G401.6 (cell line): ENCODE results near the gene DHRS1.

ENCODE experiments used
- FAIRE-seq: peaks from 2 replicates; lab custom pipeline; 2012; peaks lifted over from hg19 to GRCh38; lab: Jason Lieb, UNC

Gene DHRS1

GRCh38 chr14:24262821-24263733, 36.5 kb downstream of the DHRS1 start, which contains the start of gene TGM1:
TGM1 (minus strand) TSS chr14:24263177; CDS start chr14:24262352, 825 bp downstream.
- FAIRE-seq = no peak

DNA sequence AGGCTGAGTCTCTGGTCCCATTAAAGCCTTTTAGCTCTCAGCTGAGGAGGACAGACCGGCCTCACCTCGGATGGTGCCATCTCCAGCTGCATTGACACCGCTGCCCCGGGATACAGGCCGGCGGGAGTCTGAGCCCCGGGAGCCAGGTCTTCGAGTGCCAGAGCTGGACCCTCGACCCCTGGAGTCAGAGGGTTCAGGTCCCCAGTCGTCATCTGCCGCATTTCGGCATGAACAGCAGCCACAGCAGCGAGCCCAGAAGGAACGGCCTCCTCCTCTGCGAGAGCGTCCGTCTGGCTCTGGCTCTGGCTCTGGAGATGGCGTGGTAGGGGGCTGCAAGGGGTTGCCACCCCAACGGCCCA, 37.6 kb downstream of the DHRS1 start:
- no peak for FAIRE-seq

DNA sequence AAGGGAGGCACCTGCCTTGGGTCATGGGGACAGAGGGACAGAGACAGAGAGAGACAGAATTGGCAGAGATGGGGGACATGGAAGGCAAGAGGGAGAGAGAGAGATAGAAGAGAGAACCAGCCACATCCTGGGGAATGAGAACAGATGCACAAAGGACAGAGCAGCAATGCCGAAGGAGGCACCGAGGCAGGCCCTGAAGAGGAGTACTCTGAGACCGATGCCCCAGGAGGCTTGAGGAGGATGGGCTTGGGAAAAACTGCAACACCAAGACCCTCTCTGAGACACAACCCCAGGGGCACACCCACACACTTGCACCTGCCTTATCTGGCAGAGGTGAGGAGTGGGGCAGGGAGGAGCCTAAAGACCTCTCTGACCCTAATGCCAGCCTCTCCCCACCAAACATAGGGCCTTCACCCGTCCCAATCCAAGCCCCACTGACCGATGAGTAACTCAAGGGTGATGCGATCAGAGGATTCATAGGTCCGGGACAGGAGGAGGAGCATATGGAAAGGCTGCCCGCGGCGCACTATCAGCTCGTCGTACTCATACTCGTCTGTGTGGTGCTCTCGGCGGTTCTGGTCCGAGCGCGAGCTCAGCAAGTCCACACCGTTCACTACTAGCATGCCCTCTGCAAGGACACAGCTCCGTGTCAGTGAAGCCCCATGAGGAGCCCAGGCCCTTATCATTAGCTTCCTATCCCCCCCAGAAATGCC, 38.2 kb downstream of the DHRS1 start:
- FAIRE-seq = no peak

DNA sequence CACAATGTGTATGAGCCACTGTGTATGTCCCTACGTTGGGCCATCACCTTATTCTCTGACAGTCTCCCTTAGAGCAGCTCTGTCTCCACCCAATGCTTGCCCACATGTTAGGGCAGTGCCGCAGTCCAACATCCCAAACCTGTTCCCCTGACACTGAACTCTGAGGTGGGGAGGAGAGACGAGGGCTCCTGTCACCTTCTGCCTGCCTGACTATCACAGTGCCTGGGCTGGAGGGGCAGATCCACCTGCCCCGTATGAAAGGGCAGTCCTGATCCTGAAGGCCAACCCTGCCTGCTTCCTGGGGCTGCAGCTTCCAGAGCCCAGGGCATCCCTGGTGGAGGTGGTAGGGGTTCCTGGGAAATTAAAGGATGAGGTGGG, 38.8 kb downstream of the DHRS1 start:
- FAIRE-seq = no peak

DNA sequence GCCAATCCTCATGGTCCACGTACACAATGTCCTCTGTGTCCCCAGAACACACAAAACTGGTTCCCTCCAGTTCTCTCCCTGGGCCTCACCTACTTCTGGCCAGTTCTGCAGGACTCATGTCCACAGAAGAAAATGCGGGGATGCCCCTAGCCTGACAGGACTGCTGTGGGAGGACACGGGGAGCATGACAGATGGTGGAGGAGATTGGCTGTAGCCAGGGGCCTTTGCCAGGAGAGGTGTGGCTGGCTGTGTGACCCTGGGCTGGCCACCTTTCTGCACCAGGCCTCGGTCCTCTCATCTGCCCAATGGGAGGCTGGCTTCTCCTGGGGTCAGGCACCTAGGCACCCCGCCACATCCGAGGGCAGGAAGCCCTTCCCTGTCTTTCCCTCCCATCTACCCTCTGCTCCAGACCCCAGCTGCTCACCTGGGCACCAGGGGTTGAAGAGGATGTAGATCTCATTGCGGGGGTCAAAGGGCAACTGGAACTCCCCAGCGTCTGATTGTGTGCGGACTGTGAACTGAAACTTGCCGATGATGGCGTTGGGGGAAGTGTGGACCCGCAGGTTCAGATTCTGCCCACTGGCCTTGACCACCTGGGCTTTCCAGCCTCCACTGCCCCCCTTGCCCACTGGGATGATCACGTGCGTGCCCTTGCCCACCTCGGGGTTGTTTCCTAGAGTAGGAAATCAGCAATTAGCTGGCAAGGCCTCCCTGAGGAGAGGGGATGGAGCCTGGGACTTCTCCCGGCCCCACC, 39.4 kb downstream of the DHRS1 start:
- FAIRE-seq = no peak

- FAIRE-seq = no peak
These were observed 40.1 kb downstream of the DHRS1 start for GRCh38 chr14:24259282-24260025.

- no peak for FAIRE-seq
These were observed 40.9 kb downstream of the DHRS1 start for GRCh38 chr14:24258548-24259265.

DNA sequence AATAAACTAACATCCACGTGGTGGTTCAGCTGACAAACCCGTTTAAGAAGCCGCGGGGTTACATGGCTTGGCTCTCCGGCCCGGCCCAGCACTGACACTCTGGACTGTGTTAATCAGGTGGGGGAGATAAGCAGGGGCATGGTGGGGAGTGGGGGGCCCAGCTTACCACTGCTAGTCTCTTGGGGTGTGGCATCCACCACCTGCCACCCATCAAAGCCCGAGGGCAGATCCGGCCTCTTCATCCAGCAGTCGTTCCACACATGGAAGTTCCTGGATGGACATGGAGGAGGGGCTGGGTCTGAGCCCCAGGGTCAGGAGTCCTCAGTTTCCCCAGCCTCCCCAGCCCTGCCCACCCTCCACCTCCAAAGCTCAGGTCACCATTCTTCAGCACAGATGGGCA, 41.5 kb downstream of the DHRS1 start:
- FAIRE-seq = no peak

DNA sequence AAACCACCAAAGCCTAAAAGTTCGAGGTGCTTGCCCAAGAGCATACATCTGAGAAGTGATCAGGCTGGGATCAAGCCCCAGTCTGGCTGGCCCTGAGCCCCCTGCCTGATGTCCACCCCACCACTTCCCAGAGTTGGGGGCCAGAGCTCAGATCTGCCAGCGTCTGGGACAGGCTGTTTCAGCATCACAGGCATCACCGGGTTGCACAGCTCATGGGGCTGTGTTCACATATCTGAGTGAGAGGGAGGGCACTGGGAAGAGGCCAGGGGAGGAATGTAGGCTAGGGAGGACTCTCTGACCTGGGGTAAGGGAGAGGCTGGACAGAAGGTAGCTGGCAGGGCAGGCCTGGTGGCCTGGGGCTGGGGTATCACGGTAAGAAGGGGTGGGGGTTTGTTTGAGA, 42.6 kb downstream of the DHRS1 start:
- FAIRE-seq = no peak

- no peak for FAIRE-seq
These were observed 43.5 kb downstream of the DHRS1 start for GRCh38 chr14:24255931-24256711.

- FAIRE-seq = no peak
These were observed 44.1 kb downstream of the DHRS1 start for GRCh38 chr14:24255438-24255837.

DNA sequence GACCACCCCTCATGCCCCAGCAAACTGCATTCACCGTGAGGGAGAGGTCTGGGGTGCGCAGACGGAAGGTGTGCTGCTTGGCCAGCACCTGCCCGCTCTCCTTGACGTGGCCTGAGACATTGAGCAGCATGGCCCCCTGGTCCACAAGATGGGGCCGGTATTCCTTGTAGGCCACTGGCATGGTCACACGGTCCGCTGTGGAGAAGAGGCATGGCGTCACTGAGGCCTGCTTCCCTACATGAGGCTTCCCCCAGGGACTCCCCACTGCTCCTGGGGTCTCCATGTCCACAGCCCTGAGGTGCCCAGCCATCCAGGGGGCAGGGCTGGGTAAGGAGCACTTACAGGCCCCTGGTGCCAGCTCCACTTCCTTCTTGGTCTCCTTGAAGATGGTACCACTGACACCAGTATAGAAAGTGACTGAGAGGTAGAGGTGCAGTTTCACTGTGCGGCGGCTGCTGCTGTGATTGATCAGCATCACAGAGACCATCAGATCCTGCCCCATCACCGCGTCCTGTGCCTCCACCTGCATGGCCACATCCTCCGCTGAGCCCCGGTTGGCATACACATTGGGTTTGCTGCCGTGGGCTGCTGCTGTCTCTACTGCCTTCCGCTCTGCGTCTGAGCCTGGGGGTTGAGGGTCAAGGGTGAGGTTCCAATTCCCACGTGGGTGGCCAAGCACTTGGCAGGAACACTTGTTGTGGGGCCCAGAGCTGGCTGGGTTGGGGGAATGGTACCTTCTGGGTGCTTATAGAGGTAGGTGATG, 44.8 kb downstream of the DHRS1 start:
- no peak for FAIRE-seq

- FAIRE-seq = no peak
These were observed 45.6 kb downstream of the DHRS1 start for GRCh38 chr14:24253936-24254335.

DNA sequence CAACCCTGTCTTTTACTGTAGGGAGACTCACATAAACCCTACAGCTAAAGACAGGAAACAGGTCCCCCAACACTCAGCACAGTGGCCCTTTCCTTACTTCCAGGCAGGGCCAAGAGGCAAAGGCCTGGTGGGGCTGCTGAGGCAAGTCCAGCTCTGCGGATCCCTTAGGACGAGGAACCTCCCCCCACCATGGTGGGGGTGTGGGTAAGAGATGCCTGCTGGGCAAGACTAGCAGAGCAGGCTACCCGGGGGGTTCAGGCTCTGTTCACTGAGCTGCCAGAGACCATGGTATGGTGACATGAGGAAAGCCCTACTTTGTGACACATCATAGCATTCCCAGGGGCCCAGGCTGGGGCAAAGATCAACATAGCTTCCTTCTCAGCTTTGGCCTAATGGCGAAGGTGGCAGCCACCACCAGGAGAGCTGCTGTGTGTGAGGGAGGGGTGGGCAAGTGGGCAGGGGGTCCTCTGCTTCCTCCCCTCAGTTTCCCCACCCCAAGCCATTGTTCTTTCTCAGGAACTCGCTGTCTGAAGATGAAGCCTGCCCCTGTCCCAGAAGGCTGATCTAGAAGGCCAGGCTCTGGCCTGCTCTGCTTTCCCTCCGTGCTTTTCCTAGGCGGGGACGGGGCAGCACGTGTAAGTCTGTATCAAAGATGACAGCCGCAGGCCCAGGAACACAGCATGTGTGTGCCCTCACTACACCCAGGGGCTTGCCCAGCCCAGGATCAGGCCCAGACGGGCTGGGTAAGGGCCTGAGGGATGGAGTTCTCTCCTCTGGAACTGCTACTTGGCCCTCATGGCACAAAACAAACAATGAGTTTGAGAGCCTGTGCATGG, 47.1 kb downstream of the DHRS1 start:
- FAIRE-seq = no peak

GRCh38 chr14:24251880-24252288, 47.7 kb downstream of the DHRS1 start:
- FAIRE-seq = no peak

DNA sequence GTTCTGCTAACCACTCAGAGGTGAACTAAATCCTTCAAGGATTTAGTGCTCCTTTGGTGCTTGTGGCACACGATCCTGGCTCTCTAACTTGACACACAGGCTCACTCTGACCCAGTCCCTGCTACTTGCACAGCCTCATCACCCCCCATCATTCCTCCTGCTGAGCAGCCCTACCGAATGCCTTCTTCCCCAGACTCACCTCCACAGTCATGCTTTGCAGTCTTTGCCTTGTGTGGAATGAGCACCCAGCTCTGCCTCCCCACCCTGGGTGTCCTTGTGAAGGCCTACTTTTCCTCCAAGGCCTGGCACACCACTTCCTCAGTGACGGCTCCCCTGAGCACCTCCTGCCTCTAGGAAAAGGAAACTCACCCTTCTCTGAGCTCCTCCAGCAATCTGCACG, 49.2 kb downstream of the DHRS1 start:
- FAIRE-seq = no peak

DNA sequence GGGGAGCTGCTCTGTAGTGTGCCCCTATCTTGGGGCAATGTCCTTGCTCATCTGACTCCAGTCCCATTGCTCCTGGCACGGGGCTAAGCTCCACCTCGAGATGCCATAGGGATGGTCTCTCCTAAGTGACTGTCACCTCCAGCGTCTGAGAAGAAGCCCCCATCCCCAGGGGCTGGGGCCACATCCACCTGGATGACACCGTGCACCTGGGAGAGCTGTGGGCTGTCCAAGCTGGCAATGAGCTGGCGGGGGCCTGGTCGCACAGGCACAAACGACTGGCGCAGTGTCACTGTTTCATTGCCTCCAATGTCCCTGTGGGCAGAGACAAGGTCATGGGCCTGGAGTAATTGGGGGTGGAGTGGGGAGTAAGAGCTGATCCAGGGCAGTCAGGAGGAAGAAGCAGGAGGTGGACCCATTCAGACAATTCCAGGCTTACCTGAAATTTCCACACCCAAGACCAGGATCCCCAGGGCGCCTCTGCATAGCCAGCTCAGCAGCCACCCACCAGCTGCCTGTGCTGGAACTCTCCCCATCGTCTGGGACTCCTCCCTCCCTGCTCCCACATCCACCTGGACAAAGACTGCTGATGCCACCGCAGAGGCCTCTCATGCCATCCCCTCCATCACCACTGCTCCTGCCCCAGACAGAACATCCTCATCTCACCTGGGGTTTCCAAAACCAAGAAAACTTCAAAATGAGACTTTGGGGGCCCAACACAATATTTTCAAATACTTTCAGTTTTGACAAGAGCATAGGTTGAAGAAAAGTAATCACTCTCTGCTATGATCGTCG, 50.2 kb downstream of the DHRS1 start:
- FAIRE-seq = no peak

GRCh38 chr14:24247422-24247821, 52.2 kb downstream of the DHRS1 start:
- FAIRE-seq = no peak
